ENCODE results near the gene NEK11. TPM values are rescaled to one million over a fixed set of nuclear protein-coding genes. Genes with fewer than 3 reads are reported as not detected.

The NEK11 gene
- polyA plus RNA-seq, 1 donor from 2014 or later: 6.1 TPM

DNA sequence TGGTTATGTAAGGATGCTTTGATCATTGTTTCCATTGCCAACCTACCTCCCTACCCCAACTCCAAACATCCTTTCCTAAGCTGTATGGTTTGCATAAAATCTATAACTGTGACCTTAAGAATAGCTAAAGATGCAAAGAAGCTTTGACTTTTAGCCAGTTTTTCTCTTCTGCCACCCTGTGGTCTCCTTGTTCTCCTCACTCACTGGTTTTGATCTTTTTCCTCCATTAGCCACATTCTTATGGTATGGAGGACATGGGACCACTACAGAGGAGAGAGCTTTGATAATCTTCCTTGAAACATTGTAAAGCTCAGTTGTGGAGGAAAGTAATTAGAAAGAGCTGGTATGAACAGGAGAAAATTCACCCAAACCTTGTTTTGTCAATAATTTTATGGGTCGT lies 115.9 kb downstream of the NEK11 start:
- Histone ChIP-seq H3K4me3 (ENCODE audit: low read length) (no peak overlapping the region), H3K79me2 (replicated peaks; ENCODE audit: insufficient read depth, low read length) (no peaks in the 10 kb centered on the region), H3F3A (ENCODE audit: insufficient read depth, low read length, poor library complexity, severe bottlenecking) (no peaks in the 10 kb centered on the region), H3K9me3 (ENCODE audit: low read length) (no peaks in the 10 kb centered on the region), H4K20me1 (ENCODE audit: insufficient read depth) (no peaks in the 10 kb centered on the region), H3K27ac (ENCODE audit: low read length) (no peak overlapping the region), H3K36me3 (ENCODE audit: insufficient read depth, low read length) (no peaks in the 10 kb centered on the region), H3K27me3 (ENCODE audit: insufficient read depth, low read depth, low read length) (no peaks in the 10 kb centered on the region), H3K9me2 (ENCODE audit: insufficient read depth, low read length) (no peaks in the 10 kb centered on the region), H2AFZ (ENCODE audit: low read depth, low read length) (no peak overlapping the region), H3K9ac (ENCODE audit: low read length) (no peak overlapping the region), H3K4me2 (ENCODE audit: low read length) (no peak overlapping the region)
- TF ChIP-seq EZH2 (IDR thresholded peaks at IDR 0.05; ENCODE audit: borderline replicate concordance, insufficient read depth, low read length, poor library complexity, severe bottlenecking) (no peak), SMC3 (conservative IDR thresholded peaks at IDR 0.05; ENCODE audit: poor library complexity) (no peak), MXI1 (conservative IDR thresholded peaks at IDR 0.05; ENCODE audit: poor library complexity, severe bottlenecking) (no peak), EP300 (conservative IDR thresholded peaks at IDR 0.05; ENCODE audit: poor library complexity, severe bottlenecking) (no peak)

DNA sequence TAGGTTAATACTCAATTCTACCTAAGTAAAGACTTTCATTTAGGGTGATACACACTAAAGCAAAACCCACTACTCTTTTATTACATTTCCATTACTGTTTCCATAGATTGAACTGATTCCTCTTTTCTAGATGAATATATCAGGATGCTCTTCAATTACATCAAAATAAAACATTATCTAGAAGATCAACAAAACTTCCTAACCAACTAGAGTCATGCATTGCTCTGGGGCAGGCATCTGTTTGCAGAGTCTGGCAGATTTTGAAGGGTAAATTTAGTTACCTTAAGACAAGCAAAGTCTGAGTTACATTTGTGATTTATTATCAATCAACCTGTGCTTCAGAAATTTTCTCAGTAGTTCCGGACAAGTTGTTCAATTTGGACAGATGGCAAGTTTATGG lies 117.1 kb downstream of the NEK11 start:
- H3K27ac ChIP-seq (ENCODE audit: low read length): no peak overlapping the region
- H3F3A ChIP-seq (ENCODE audit: insufficient read depth, low read length, poor library complexity, severe bottlenecking): no peaks in the 10 kb centered on the region
- H3K4me3 ChIP-seq (ENCODE audit: low read length): no peak overlapping the region
- no peaks in the 10 kb centered on the region for H3K9me2 ChIP-seq (ENCODE audit: insufficient read depth, low read length)
- no peaks in the 10 kb centered on the region for H3K79me2 ChIP-seq (replicated peaks; ENCODE audit: insufficient read depth, low read length)
- no peak overlapping the region for H3K4me2 ChIP-seq (ENCODE audit: low read length)
- no peaks in the 10 kb centered on the region for H3K9me3 ChIP-seq (ENCODE audit: low read length)
- no peaks in the 10 kb centered on the region for H3K27me3 ChIP-seq (ENCODE audit: insufficient read depth, low read depth, low read length)
- no peaks in the 10 kb centered on the region for H3K36me3 ChIP-seq (ENCODE audit: insufficient read depth, low read length)
- no peaks in the 10 kb centered on the region for H4K20me1 ChIP-seq (ENCODE audit: insufficient read depth)
- H2AFZ ChIP-seq (ENCODE audit: low read depth, low read length): no peak overlapping the region
- no peak for TF ChIP-seq SMC3 (conservative IDR thresholded peaks at IDR 0.05; ENCODE audit: poor library complexity)
- no peak for TF ChIP-seq EZH2 (IDR thresholded peaks at IDR 0.05; ENCODE audit: borderline replicate concordance, insufficient read depth, low read length, poor library complexity, severe bottlenecking)
- TF ChIP-seq, protein P1, sequence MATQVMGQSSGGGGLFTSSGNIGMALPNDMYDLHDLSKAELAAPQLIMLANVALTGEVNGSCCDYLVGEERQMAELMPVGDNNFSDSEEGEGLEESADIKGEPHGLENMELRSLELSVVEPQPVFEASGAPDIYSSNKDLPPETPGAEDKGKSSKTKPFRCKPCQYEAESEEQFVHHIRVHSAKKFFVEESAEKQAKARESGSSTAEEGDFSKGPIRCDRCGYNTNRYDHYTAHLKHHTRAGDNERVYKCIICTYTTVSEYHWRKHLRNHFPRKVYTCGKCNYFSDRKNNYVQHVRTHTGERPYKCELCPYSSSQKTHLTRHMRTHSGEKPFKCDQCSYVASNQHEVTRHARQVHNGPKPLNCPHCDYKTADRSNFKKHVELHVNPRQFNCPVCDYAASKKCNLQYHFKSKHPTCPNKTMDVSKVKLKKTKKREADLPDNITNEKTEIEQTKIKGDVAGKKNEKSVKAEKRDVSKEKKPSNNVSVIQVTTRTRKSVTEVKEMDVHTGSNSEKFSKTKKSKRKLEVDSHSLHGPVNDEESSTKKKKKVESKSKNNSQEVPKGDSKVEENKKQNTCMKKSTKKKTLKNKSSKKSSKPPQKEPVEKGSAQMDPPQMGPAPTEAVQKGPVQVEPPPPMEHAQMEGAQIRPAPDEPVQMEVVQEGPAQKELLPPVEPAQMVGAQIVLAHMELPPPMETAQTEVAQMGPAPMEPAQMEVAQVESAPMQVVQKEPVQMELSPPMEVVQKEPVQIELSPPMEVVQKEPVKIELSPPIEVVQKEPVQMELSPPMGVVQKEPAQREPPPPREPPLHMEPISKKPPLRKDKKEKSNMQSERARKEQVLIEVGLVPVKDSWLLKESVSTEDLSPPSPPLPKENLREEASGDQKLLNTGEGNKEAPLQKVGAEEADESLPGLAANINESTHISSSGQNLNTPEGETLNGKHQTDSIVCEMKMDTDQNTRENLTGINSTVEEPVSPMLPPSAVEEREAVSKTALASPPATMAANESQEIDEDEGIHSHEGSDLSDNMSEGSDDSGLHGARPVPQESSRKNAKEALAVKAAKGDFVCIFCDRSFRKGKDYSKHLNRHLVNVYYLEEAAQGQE (IDR thresholded peaks at IDR 0.05; ENCODE audit: borderline replicate concordance): no peak
- TF ChIP-seq EP300 (conservative IDR thresholded peaks at IDR 0.05; ENCODE audit: poor library complexity, severe bottlenecking): no peak
- TF ChIP-seq POLR2AphosphoS5 (IDR thresholded peaks at IDR 0.05): no peak
- no peak for TF ChIP-seq MXI1 (conservative IDR thresholded peaks at IDR 0.05; ENCODE audit: poor library complexity, severe bottlenecking)
- no peak for TF ChIP-seq RAD21 (conservative IDR thresholded peaks at IDR 0.05)
- no peak for TF ChIP-seq TAF1 (IDR thresholded peaks at IDR 0.05; ENCODE audit: low read depth)
- TF ChIP-seq, protein P2, sequence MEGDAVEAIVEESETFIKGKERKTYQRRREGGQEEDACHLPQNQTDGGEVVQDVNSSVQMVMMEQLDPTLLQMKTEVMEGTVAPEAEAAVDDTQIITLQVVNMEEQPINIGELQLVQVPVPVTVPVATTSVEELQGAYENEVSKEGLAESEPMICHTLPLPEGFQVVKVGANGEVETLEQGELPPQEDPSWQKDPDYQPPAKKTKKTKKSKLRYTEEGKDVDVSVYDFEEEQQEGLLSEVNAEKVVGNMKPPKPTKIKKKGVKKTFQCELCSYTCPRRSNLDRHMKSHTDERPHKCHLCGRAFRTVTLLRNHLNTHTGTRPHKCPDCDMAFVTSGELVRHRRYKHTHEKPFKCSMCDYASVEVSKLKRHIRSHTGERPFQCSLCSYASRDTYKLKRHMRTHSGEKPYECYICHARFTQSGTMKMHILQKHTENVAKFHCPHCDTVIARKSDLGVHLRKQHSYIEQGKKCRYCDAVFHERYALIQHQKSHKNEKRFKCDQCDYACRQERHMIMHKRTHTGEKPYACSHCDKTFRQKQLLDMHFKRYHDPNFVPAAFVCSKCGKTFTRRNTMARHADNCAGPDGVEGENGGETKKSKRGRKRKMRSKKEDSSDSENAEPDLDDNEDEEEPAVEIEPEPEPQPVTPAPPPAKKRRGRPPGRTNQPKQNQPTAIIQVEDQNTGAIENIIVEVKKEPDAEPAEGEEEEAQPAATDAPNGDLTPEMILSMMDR (IDR thresholded peaks at IDR 0.05; ENCODE audit: poor library complexity, severe bottlenecking): no peak
- no peak overlapping the region for H3K9ac ChIP-seq (ENCODE audit: low read length)
